ENCODE data around the gene COMMD7.
A peak's percentile ranks its signal among the peaks of the same experiment; 100 is the strongest.
"Not testable (repeated sequence)": the region's sequence is repeated elsewhere in the genome, so short reads cannot be mapped to it uniquely, and the experiment has no call there.

COMMD7 gene

GRCh38 chr20:32765230-32765875, 22.1 kb upstream of the COMMD7 start:
- DNase-seq = not testable (repeated sequence)

- no peak for DNase-seq
Measured at GRCh38 chr20:32764005-32764960, 21.0 kb upstream of the COMMD7 start.

GRCh38 chr20:32763202-32764004, 20.1 kb upstream of the COMMD7 start:
- DNase-seq = no peak

- no peak for DNase-seq
Measured at GRCh38 chr20:32762754-32763201, 19.5 kb upstream of the COMMD7 start.

GRCh38 chr20:32761831-32762753, 18.8 kb upstream of the COMMD7 start, which contains the start of gene DNMT3B:
DNMT3B (plus strand) TSS chr20:32762385; CDS start chr20:32780324, 17,939 bp downstream.
- peak; percentile 82 for DNase-seq

GRCh38 chr20:32761417-32761830, 18.2 kb upstream of the COMMD7 start:
- DNase-seq = no peak

- no peak for DNase-seq
Measured at GRCh38 chr20:32756156-32756555, 12.9 kb upstream of the COMMD7 start.

- no peak for DNase-seq
Measured at GRCh38 chr20:32753731-32754130, 10.5 kb upstream of the COMMD7 start.

GRCh38 chr20:32752458-32753250, 9.4 kb upstream of the COMMD7 start:
- no peak for DNase-seq

- no peak for DNase-seq
Measured at GRCh38 chr20:32751702-32752457, 8.6 kb upstream of the COMMD7 start.

GRCh38 chr20:32751293-32751692, 8.0 kb upstream of the COMMD7 start:
- DNase-seq = no peak

- DNase-seq = no peak
Measured at GRCh38 chr20:32749914-32750637, 6.8 kb upstream of the COMMD7 start.

- no peak for DNase-seq
Measured at GRCh38 chr20:32742322-32743236, 688 bp downstream of the COMMD7 start.

- no peak for DNase-seq
Measured at GRCh38 chr20:32741151-32741550, 2.1 kb downstream of the COMMD7 start.

GRCh38 chr20:32737371-32738223, 5.7 kb downstream of the COMMD7 start:
- DNase-seq = no peak

- no peak for DNase-seq
Measured at GRCh38 chr20:32731882-32732266, 11.4 kb downstream of the COMMD7 start.

- not testable (repeated sequence) for DNase-seq
Measured at GRCh38 chr20:32729334-32729733, 13.9 kb downstream of the COMMD7 start.

Data from NCI-H1105 (cell line).